Measurements from ENCODE around the gene ZNF408. TPM values are rescaled to one million over a fixed set of nuclear protein-coding genes. Genes with fewer than 3 reads are reported as not detected.

ZNF408 gene
- 10 to 100 TPM in 1 of 2 donors, 1 to 10 TPM in 1; 9.9 to 17.8 TPM for total RNA-seq

- intact Hi-C loops (cut with DNase I) = loop anchor here (2.0 kb wide), 1 partner anchor 84 kb away; the partner anchor contains the start of genes ATG13 and HARBI1
- Histone ChIP-seq H3K9me3 (no peaks in the 10 kb centered on the region), H3K4me1 (replicated peaks) (no peaks in the 10 kb centered on the region), H3K27me3 (replicated peaks; ENCODE audit: insufficient read depth) (no peaks in the 10 kb centered on the region), H3K36me3 (peaks cover 9 to 30% of the 10 kb centered on the region in 2 donors), H3K27ac (peak within 1 kb of the TSS; percentile 90 to 92), H3K4me3 (peak within 1 kb of the TSS; percentile 70 to 89)
- TF ChIP-seq POLR2A (IDR thresholded peaks at IDR 0.05) = peak; percentile 94
- peak; percentile 95 for TF ChIP-seq POLR2AphosphoS5 (IDR thresholded peaks at IDR 0.05)
- TF ChIP-seq, protein P1, sequence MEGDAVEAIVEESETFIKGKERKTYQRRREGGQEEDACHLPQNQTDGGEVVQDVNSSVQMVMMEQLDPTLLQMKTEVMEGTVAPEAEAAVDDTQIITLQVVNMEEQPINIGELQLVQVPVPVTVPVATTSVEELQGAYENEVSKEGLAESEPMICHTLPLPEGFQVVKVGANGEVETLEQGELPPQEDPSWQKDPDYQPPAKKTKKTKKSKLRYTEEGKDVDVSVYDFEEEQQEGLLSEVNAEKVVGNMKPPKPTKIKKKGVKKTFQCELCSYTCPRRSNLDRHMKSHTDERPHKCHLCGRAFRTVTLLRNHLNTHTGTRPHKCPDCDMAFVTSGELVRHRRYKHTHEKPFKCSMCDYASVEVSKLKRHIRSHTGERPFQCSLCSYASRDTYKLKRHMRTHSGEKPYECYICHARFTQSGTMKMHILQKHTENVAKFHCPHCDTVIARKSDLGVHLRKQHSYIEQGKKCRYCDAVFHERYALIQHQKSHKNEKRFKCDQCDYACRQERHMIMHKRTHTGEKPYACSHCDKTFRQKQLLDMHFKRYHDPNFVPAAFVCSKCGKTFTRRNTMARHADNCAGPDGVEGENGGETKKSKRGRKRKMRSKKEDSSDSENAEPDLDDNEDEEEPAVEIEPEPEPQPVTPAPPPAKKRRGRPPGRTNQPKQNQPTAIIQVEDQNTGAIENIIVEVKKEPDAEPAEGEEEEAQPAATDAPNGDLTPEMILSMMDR (IDR thresholded peaks at IDR 0.05) = no peak
- DNase-seq (ENCODE audit: low spot score) = peak; percentile 99
- WGBS = under 1% methylated on average over 44 of the region's 44 CpGs
Measured at GRCh38 chr11:46700241-46701077, at the start of gene ZNF408, which contains the start of gene ARHGAP1. Gene ZNF408, plus strand, starts transcription at chr11:46701031. Its CDS starts 17 bp downstream, at chr11:46701048. Gene ARHGAP1, minus strand, starts transcription at chr11:46700619. Its CDS starts 4,512 bp downstream, at chr11:46696107.

- no peak for DNase-seq (ENCODE audit: low spot score)
- H3K27ac ChIP-seq = no peak overlapping the region
- H3K9me3 ChIP-seq = no peaks in the 10 kb centered on the region
- H3K36me3 ChIP-seq = peaks cover 3 to 31% of the 10 kb centered on the region in 2 donors
- no peak overlapping the region for H3K4me3 ChIP-seq
- intact Hi-C loops (cut with DNase I) = no loop called here
- TF ChIP-seq POLR2A (IDR thresholded peaks at IDR 0.05) (no peak), POLR2AphosphoS5 (IDR thresholded peaks at IDR 0.05) (no peak)
- TF ChIP-seq, protein P1 (IDR thresholded peaks at IDR 0.05) = no peak
- H3K27me3 ChIP-seq (replicated peaks; ENCODE audit: insufficient read depth) = no peaks in the 10 kb centered on the region
- no peaks in the 10 kb centered on the region for H3K4me1 ChIP-seq (replicated peaks)
- 87% methylated on average over 4 of the region's 4 CpGs for WGBS
Measured at GRCh38 chr11:46655631-46656030, 45.2 kb upstream of the ZNF408 start.

DNA sequence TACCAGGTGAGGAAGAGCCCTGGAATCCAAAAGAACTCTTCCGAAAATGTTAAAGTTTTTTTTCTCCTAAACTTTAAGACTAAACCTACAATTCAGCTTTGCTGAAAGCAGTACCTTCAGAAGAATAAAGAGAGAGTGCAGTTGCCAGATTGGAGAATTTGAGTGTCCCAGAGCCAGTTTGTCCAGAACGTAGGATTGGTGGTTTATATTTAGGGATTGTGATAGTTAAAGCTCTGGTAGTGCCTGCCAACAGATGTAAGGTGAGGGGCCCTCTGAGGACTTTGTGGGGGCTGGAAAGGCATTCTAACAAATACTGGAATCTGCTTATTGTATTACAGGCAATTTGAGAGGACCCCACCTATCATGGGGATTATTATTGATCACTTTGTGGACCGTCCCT, 43.6 kb upstream of the ZNF408 start:
- H3K36me3 ChIP-seq = peaks cover 4 to 31% of the 10 kb centered on the region in 2 donors

GRCh38 chr11:46658259-46658658, 42.6 kb upstream of the ZNF408 start:
- Histone ChIP-seq H3K9me3 (no peaks in the 10 kb centered on the region), H3K4me3 (no peak overlapping the region), H3K4me1 (replicated peaks) (no peaks in the 10 kb centered on the region), H3K27ac (no peak overlapping the region), H3K36me3 (peaks cover 4 to 32% of the 10 kb centered on the region in 2 donors), H3K27me3 (replicated peaks; ENCODE audit: insufficient read depth) (no peaks in the 10 kb centered on the region)
- WGBS = 82% methylated on average over 4 of the region's 4 CpGs
- no peak for DNase-seq (ENCODE audit: low spot score)
- intact Hi-C loops (cut with DNase I) = no loop called here
- TF ChIP-seq POLR2A (IDR thresholded peaks at IDR 0.05) = no peak
- TF ChIP-seq POLR2AphosphoS5 (IDR thresholded peaks at IDR 0.05) = no peak
- TF ChIP-seq, protein P1 (IDR thresholded peaks at IDR 0.05) = no peak

More for the DNA sequence above, 43.6 kb upstream of the ZNF408 start:
- intact Hi-C loops (cut with DNase I) = no loop called here
- Histone ChIP-seq H3K4me1 (replicated peaks) (no peaks in the 10 kb centered on the region), H3K27ac (no peak overlapping the region), H3K9me3 (no peaks in the 10 kb centered on the region), H3K27me3 (replicated peaks; ENCODE audit: insufficient read depth) (no peaks in the 10 kb centered on the region), H3K4me3 (no peak overlapping the region)
- 78% methylated on average over 3 of the region's 3 CpGs for WGBS
- TF ChIP-seq, protein P1 (IDR thresholded peaks at IDR 0.05) = no peak
- TF ChIP-seq POLR2A (IDR thresholded peaks at IDR 0.05) (no peak), POLR2AphosphoS5 (IDR thresholded peaks at IDR 0.05) (no peak)
- no peak for DNase-seq (ENCODE audit: low spot score)

Data from prostate gland (tissue), 2 donors.